ENCODE data around the gene IREB2.

IREB2 gene

GRCh38 chr15:78406016-78406585 lies 31.9 kb upstream of the IREB2 start:
- no peak for DNase-seq

- no peak for DNase-seq
Observed at GRCh38 chr15:78407608-78408354, 30.2 kb upstream of the IREB2 start.

GRCh38 chr15:78408355-78408640 lies 29.7 kb upstream of the IREB2 start:
- no peak for DNase-seq

GRCh38 chr15:78408961-78409360 lies 29.1 kb upstream of the IREB2 start:
- DNase-seq = no peak

- DNase-seq = peak; percentile 5
Observed at GRCh38 chr15:78411061-78411460, 27.0 kb upstream of the IREB2 start.

- no peak for DNase-seq
Observed at GRCh38 chr15:78414621-78415250, 23.3 kb upstream of the IREB2 start.

- peak; percentile 53 for DNase-seq
Observed at GRCh38 chr15:78415284-78415683, 22.7 kb upstream of the IREB2 start.

GRCh38 chr15:78417754-78418630 lies 20.0 kb upstream of the IREB2 start:
- DNase-seq = no peak

- no peak for DNase-seq
Observed at GRCh38 chr15:78418686-78419085, 19.3 kb upstream of the IREB2 start.

- no peak for DNase-seq
Observed at GRCh38 chr15:78419367-78419766, 18.6 kb upstream of the IREB2 start.

GRCh38 chr15:78420220-78420619 lies 17.8 kb upstream of the IREB2 start:
- DNase-seq = no peak

- no peak for DNase-seq
Observed at GRCh38 chr15:78420766-78421165, 17.2 kb upstream of the IREB2 start.

GRCh38 chr15:78421238-78421965 lies 16.6 kb upstream of the IREB2 start:
- no peak for DNase-seq

- DNase-seq = peak; percentile 14
Observed at GRCh38 chr15:78422571-78423340, 15.3 kb upstream of the IREB2 start.

- DNase-seq = no peak
Observed at GRCh38 chr15:78424673-78425072, 13.3 kb upstream of the IREB2 start.

GRCh38 chr15:78425643-78426042 lies 12.4 kb upstream of the IREB2 start:
- DNase-seq = no peak

- no peak for DNase-seq
Observed at GRCh38 chr15:78426300-78426699, 11.7 kb upstream of the IREB2 start.

GRCh38 chr15:78427953-78428352 lies 10.1 kb upstream of the IREB2 start:
- DNase-seq = no peak

GRCh38 chr15:78429477-78429876 lies 8.5 kb upstream of the IREB2 start:
- no peak for DNase-seq

GRCh38 chr15:78431955-78432354 lies 6.1 kb upstream of the IREB2 start:
- no peak for DNase-seq

GRCh38 chr15:78432664-78433063 lies 5.4 kb upstream of the IREB2 start:
- DNase-seq = no peak

- no peak for DNase-seq
Observed at GRCh38 chr15:78434134-78434533, 3.9 kb upstream of the IREB2 start.
